Liver (tissue), 9 donors: ENCODE measurements around the gene DLX5. TPM values are rescaled to one million over a fixed set of nuclear protein-coding genes. Genes with fewer than 3 reads are reported as not detected.

Source experiments
- DNase-seq: peaks from one replicate; pipeline ENCODE4 v3.0.0-alpha.2; 2017; ENCODE audit warnings: low spot score
- H3K27ac ChIP-seq, 2 donors: one replicate each; pipeline ENCODE4 v1.7.0; 2013; ENCODE audit warnings: inconsistent platforms in 2 of 2, low read length in 2 of 2, control low read depth in 1 of 2, low read depth in 1 of 2, mild to moderate bottlenecking in 1 of 2
- H3K27me3 ChIP-seq, 4 donors: one replicate each; pipeline versions ENCODE4 v1.6.1 to v1.7.0; 2013; ENCODE audit warnings: low read length in 3 of 4, inconsistent platforms in 1 of 4, mild to moderate bottlenecking in 1 of 4, moderate library complexity in 1 of 4; ENCODE audit not compliant: control insufficient read depth in 4 of 4, insufficient read depth in 4 of 4
- H3K36me3 ChIP-seq, 4 donors: one replicate each; pipeline versions ENCODE4 v1.6.1 to v1.7.0; 2013; ENCODE audit warnings: low read length in 3 of 4, mild to moderate bottlenecking in 3 of 4, low read depth in 1 of 4, moderate library complexity in 1 of 4; ENCODE audit not compliant: control insufficient read depth in 4 of 4, insufficient read depth in 3 of 4
- H3K4me1 ChIP-seq, 4 donors: one replicate each; pipeline versions ENCODE4 v1.6.1 to v1.7.0; 2013; ENCODE audit warnings: low read length in 3 of 4, mild to moderate bottlenecking in 3 of 4, moderate library complexity in 1 of 4; ENCODE audit not compliant: control insufficient read depth in 4 of 4, insufficient read depth in 4 of 4
- H3K4me3 ChIP-seq, 3 donors: one replicate each; pipeline versions ENCODE4 v1.6.1 to v1.7.0; 2013; ENCODE audit warnings: low read length in 3 of 3, control low read depth in 1 of 3, low read depth in 1 of 3, mild to moderate bottlenecking in 1 of 3
- H3K9ac ChIP-seq, 2 donors: one replicate each; pipeline ENCODE4 v1.7.0; 2013; ENCODE audit warnings: low read length in 2 of 2, mild to moderate bottlenecking in 2 of 2, moderate library complexity in 2 of 2, control low read depth in 1 of 2, low read depth in 1 of 2
- H3K9me3 ChIP-seq, 4 donors: one replicate each; pipeline versions ENCODE4 v1.6.1 to v1.7.0; 2013; ENCODE audit warnings: low read length in 3 of 4; ENCODE audit not compliant: control insufficient read depth in 4 of 4
- EGR1 ChIP-seq, 2 donors: IDR thresholded peaks; 2 replicates each; pipeline ENCODE4 v1.6.1; 2016 to 2018; ENCODE audit warnings: antibody characterized with exemption in 2 of 2, low read depth in 2 of 2
- GABPA ChIP-seq, 2 donors: IDR thresholded peaks in 1 of 2; conservative IDR thresholded peaks in 1 of 2; 2 replicates each; pipeline ENCODE4 v1.6.1; 2016; ENCODE audit warnings: antibody characterized with exemption in 2 of 2, mild to moderate bottlenecking in 1 of 2, moderate library complexity in 1 of 2
- JUND ChIP-seq, 2 donors: IDR thresholded peaks; 2 replicates each; pipeline ENCODE4 v1.6.1; 2016; ENCODE audit warnings: antibody characterized with exemption in 2 of 2
- RAD21 ChIP-seq, 2 donors: IDR thresholded peaks; 2 replicates each; pipeline ENCODE4 v1.6.1; 2016; ENCODE audit warnings: antibody characterized with exemption in 2 of 2, mild to moderate bottlenecking in 2 of 2
- RXRA ChIP-seq, 2 donors: IDR thresholded peaks; 2 replicates each; pipeline ENCODE4 v1.6.1; 2017 to 2018; ENCODE audit warnings: antibody characterized with exemption in 2 of 2, mild to moderate bottlenecking in 1 of 2
- TAF1 ChIP-seq: conservative IDR thresholded peaks from 2 replicates; pipeline ENCODE4 v1.6.1; 2016; ENCODE audit warnings: antibody characterized with exemption, mild to moderate bottlenecking
- WGBS: extraction: QIAGEN DNeasy Blood & Tissue Kit; methylation state at CpG from one replicate; pipeline ENCODE4 v1.1.7; 2013; 5-methylcytosine and 5-hydroxymethylcytosine counted together
- polyA plus RNA-seq, 2 donors: library from polyadenylated mRNA; stranded (reverse) in 1 of 2; unstranded in 1 of 2; fragments of 200-250 nt in 1 of 2; fragments of >200 nt in 1 of 2; fragmentation: Nextera tagmentation in 1 of 2; extraction: Ambion mirVana in 1 of 2; gene quantifications; one replicate each; pipeline versions ENCODE4 v1.2.1 to v1.2.3, GENCODE V29; 2013 to 2015
- total RNA-seq, 2 donors: library from RNA; depleted of rRNA; stranded (reverse); fragments of >200 nt; gene quantifications; one replicate each; pipeline ENCODE4 v1.2.3, GENCODE V29; 2014
- TF ChIP-seq, protein P1 (sequence below): fragments of 150-350 bp; IDR thresholded peaks from 2 replicates; pipeline ENCODE4 v1.5.1; 2017; ENCODE audit warnings: improper control_type of control experiment, low read depth, low read length; ENCODE audit not compliant: missing input control
- TF ChIP-seq, protein P2 (sequence below): IDR thresholded peaks from 2 replicates; pipeline ENCODE4 v1.6.1; 2016; ENCODE audit warnings: antibody characterized with exemption
- TF ChIP-seq, protein P3 (sequence below): IDR thresholded peaks from 2 replicates; pipeline ENCODE4 v1.6.1; 2016; ENCODE audit warnings: antibody characterized with exemption
- TF ChIP-seq, protein P4 (sequence below): IDR thresholded peaks from 2 replicates; pipeline ENCODE4 v1.6.1; 2016; ENCODE audit warnings: antibody characterized with exemption, mild to moderate bottlenecking
- TF ChIP-seq, protein P5 (sequence below): IDR thresholded peaks from 2 replicates; pipeline ENCODE4 v1.6.1; 2016; ENCODE audit warnings: antibody characterized with exemption
- donor health status: healthy.
- donor health status: healthy.
- donor health status: healthy.
- donor health status: healthy.
- donor health status: healthy.

DLX5 gene
- total and polyA plus RNA-seq, 4 donors: not detected

DNA sequence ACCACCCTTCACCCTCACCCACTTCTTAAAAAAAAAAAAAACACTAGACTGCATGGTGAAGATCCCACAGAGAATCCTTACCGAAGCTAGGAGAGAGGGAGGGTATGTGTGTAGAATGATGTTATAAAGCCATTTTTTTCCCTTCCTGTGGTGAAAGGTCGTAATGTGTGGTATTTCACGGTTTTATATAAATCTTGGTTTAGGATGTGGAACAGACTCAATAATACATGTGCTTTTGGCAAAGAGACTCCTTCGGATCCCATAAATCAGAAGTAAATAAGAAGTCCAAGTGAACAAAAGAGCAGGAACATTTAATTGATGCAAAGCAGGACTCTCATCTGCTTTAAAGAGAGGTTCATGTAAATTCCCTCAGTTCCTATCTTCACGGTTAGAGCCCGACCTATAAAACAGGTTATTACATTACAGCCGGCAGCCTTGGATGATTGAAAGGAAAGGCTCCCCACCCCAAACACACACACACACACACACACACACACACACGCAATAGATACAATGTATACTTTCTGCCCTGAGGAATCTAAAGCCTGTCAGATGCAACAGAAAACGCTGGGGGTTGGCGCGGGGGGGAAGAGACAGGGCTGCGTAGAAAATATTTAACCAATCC is 8.8 kb downstream of the DLX5 start:
- 7% methylated on average over 12 of the region's 12 CpGs for WGBS
- TF ChIP-seq, protein P1, sequence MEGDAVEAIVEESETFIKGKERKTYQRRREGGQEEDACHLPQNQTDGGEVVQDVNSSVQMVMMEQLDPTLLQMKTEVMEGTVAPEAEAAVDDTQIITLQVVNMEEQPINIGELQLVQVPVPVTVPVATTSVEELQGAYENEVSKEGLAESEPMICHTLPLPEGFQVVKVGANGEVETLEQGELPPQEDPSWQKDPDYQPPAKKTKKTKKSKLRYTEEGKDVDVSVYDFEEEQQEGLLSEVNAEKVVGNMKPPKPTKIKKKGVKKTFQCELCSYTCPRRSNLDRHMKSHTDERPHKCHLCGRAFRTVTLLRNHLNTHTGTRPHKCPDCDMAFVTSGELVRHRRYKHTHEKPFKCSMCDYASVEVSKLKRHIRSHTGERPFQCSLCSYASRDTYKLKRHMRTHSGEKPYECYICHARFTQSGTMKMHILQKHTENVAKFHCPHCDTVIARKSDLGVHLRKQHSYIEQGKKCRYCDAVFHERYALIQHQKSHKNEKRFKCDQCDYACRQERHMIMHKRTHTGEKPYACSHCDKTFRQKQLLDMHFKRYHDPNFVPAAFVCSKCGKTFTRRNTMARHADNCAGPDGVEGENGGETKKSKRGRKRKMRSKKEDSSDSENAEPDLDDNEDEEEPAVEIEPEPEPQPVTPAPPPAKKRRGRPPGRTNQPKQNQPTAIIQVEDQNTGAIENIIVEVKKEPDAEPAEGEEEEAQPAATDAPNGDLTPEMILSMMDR: no peak
- TF ChIP-seq GABPA (IDR thresholded peaks at IDR 0.05 in 1 of 2, conservative IDR thresholded peaks at IDR 0.05 in 1 of 2) (no peak), RAD21 (IDR thresholded peaks at IDR 0.05) (no peak), EGR1 (IDR thresholded peaks at IDR 0.05; ENCODE audit: low read depth in 2 of 2) (no peak)
- TF ChIP-seq, protein P2, sequence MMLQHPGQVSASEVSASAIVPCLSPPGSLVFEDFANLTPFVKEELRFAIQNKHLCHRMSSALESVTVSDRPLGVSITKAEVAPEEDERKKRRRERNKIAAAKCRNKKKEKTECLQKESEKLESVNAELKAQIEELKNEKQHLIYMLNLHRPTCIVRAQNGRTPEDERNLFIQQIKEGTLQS: no peak
- TF ChIP-seq, protein P3, sequence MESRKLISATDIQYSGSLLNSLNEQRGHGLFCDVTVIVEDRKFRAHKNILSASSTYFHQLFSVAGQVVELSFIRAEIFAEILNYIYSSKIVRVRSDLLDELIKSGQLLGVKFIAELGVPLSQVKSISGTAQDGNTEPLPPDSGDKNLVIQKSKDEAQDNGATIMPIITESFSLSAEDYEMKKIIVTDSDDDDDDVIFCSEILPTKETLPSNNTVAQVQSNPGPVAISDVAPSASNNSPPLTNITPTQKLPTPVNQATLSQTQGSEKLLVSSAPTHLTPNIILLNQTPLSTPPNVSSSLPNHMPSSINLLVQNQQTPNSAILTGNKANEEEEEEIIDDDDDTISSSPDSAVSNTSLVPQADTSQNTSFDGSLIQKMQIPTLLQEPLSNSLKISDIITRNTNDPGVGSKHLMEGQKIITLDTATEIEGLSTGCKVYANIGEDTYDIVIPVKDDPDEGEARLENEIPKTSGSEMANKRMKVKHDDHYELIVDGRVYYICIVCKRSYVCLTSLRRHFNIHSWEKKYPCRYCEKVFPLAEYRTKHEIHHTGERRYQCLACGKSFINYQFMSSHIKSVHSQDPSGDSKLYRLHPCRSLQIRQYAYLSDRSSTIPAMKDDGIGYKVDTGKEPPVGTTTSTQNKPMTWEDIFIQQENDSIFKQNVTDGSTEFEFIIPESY: no peak
- TF ChIP-seq, protein P4, sequence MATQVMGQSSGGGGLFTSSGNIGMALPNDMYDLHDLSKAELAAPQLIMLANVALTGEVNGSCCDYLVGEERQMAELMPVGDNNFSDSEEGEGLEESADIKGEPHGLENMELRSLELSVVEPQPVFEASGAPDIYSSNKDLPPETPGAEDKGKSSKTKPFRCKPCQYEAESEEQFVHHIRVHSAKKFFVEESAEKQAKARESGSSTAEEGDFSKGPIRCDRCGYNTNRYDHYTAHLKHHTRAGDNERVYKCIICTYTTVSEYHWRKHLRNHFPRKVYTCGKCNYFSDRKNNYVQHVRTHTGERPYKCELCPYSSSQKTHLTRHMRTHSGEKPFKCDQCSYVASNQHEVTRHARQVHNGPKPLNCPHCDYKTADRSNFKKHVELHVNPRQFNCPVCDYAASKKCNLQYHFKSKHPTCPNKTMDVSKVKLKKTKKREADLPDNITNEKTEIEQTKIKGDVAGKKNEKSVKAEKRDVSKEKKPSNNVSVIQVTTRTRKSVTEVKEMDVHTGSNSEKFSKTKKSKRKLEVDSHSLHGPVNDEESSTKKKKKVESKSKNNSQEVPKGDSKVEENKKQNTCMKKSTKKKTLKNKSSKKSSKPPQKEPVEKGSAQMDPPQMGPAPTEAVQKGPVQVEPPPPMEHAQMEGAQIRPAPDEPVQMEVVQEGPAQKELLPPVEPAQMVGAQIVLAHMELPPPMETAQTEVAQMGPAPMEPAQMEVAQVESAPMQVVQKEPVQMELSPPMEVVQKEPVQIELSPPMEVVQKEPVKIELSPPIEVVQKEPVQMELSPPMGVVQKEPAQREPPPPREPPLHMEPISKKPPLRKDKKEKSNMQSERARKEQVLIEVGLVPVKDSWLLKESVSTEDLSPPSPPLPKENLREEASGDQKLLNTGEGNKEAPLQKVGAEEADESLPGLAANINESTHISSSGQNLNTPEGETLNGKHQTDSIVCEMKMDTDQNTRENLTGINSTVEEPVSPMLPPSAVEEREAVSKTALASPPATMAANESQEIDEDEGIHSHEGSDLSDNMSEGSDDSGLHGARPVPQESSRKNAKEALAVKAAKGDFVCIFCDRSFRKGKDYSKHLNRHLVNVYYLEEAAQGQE: no peak
- TF ChIP-seq, protein P5, sequence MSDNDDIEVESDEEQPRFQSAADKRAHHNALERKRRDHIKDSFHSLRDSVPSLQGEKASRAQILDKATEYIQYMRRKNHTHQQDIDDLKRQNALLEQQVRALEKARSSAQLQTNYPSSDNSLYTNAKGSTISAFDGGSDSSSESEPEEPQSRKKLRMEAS: no peak
- Histone ChIP-seq H3K4me3 (no peak overlapping the region), H3K27me3 (peaks cover 7 to 49% (median 26%) of the 10 kb centered on the region in 4 donors), H3K27ac (no peak overlapping the region), H3K4me1 (peaks cover 2 to 13% (median 7%) of the 10 kb centered on the region in 4 donors), H3K9me3 (peaks cover 0 to 3% (median 0%) of the 10 kb centered on the region in 4 donors), H3K36me3 (no peaks in the 10 kb centered on the region), H3K9ac (no peak overlapping the region)
- no peak for DNase-seq

DNA sequence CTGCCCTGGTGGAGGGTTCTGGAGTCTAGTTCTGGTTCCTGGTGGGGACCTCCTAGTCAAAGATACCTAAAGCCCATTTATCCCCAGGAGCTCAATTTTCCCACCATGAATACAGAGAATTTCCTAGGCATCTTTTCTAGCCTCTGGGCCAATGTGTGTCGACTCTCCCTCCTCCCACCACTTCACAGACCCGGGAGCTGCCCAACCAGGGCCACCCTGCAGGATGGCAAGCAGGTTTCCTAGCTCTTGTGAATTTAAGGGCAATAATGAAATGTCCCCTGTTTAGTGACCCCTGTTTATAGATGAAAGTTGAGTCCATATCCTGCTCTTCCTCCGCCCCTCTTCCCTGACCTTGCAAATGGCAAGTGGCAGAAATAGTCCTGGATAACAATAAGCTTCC is 9.4 kb downstream of the DLX5 start:
- Histone ChIP-seq H3K27me3 (peaks cover 7 to 49% (median 26%) of the 10 kb centered on the region in 4 donors), H3K36me3 (no peaks in the 10 kb centered on the region), H3K9me3 (peaks cover 0 to 3% (median 0%) of the 10 kb centered on the region in 4 donors), H3K4me1 (peaks cover 2 to 11% (median 5%) of the 10 kb centered on the region in 4 donors), H3K9ac (no peak overlapping the region), H3K27ac (no peak overlapping the region), H3K4me3 (no peak overlapping the region)
- no peak for DNase-seq
- 18% methylated on average over 3 of the region's 3 CpGs for WGBS
- no peak for TF ChIP-seq RXRA (IDR thresholded peaks at IDR 0.05)
- TF ChIP-seq, protein P1: no peak
- no peak for TF ChIP-seq JUND (IDR thresholded peaks at IDR 0.05)
- no peak for TF ChIP-seq GABPA (IDR thresholded peaks at IDR 0.05 in 1 of 2, conservative IDR thresholded peaks at IDR 0.05 in 1 of 2)
- TF ChIP-seq, protein P2: no peak
- TF ChIP-seq, protein P4: no peak
- no peak for TF ChIP-seq TAF1
- TF ChIP-seq, protein P3: no peak
